ENCODE results near the gene CENPW. TPM values are rescaled to one million over a fixed set of nuclear protein-coding genes. Genes with fewer than 3 reads are reported as not detected.

CENPW gene
- total RNA-seq, 2 experiments from 2014 or later: 1.0 to 1.1 TPM

- POLR2A ChIA-PET: no interaction called here
- ATAC-seq (ENCODE audit: poor library complexity): no peak
- Mint-ChIP-seq H3K4me3 (no peak overlapping the region), H3K4me1 (ENCODE audit: low read depth) (no peaks in the 10 kb centered on the region), H3K27ac (no peak overlapping the region), H3K36me3 (ENCODE audit: low read depth) (no peaks in the 10 kb centered on the region), H3K27me3 (no peaks in the 10 kb centered on the region), H3K9me3 (no peaks in the 10 kb centered on the region)
- Histone ChIP-seq H3K4me3 (ENCODE audit: low read length) (no peak overlapping the region), H3K27me3 (ENCODE audit: control insufficient read depth in 1 of 2, insufficient read depth in 2 of 2, low read length in 2 of 2) (no peaks in the 10 kb centered on the region), H3K36me3 (ENCODE audit: insufficient read depth, low read length) (no peaks in the 10 kb centered on the region), H3K9me3 (ENCODE audit: control insufficient read depth in 1 of 2, insufficient read depth in 1 of 2, low read length in 2 of 2) (no peaks in the 10 kb centered on the region), H3K4me1 (ENCODE audit: insufficient read depth, low read length) (no peaks in the 10 kb centered on the region), H3K27ac (ENCODE audit: low read depth in 1 of 2, low read length in 2 of 2) (no peak overlapping the region)
- intact Hi-C loops (cut with DNase I, micrococcal nuclease): no loop called here
- DNase-seq: peak in 1 of 14 experiments; percentile 20
- CTCF ChIA-PET: no interaction called here
- no peak for TF ChIP-seq CTCF (IDR thresholded peaks at IDR 0.05)
Measured at GRCh38 chr6:126300735-126301134, 39.2 kb upstream of the CENPW start.

- ChIA-PET POLR2A (no interaction called here), CTCF (no interaction called here)
- H3K27me3 ChIP-seq (ENCODE audit: control insufficient read depth in 1 of 2, insufficient read depth in 2 of 2, low read length in 2 of 2): no peaks in the 10 kb centered on the region
- TF ChIP-seq CTCF (IDR thresholded peaks at IDR 0.05): no peak
- ATAC-seq (ENCODE audit: poor library complexity) (no peak), DNase-seq (no peak)
- H3K27ac Mint-ChIP-seq: no peak overlapping the region
- no peaks in the 10 kb centered on the region for H3K36me3 ChIP-seq (ENCODE audit: insufficient read depth, low read length)
- H3K9me3 ChIP-seq (ENCODE audit: control insufficient read depth in 1 of 2, insufficient read depth in 1 of 2, low read length in 2 of 2): no peaks in the 10 kb centered on the region
- no peaks in the 10 kb centered on the region for H3K4me1 Mint-ChIP-seq (ENCODE audit: low read depth)
- intact Hi-C loops (cut with DNase I, micrococcal nuclease): no loop called here
- H3K4me3 Mint-ChIP-seq: no peak overlapping the region
- H3K4me3 ChIP-seq (ENCODE audit: low read length): no peak overlapping the region
- H3K4me1 ChIP-seq (ENCODE audit: insufficient read depth, low read length): no peaks in the 10 kb centered on the region
- no peaks in the 10 kb centered on the region for H3K27me3 Mint-ChIP-seq
- no peaks in the 10 kb centered on the region for H3K9me3 Mint-ChIP-seq
- H3K27ac ChIP-seq (ENCODE audit: low read depth in 1 of 2, low read length in 2 of 2): no peak overlapping the region
- no peaks in the 10 kb centered on the region for H3K36me3 Mint-ChIP-seq (ENCODE audit: low read depth)
Measured at GRCh38 chr6:126302191-126302590, 37.7 kb upstream of the CENPW start.

- H3K4me3 ChIP-seq (ENCODE audit: low read length): no peak overlapping the region
- H3K36me3 ChIP-seq (ENCODE audit: insufficient read depth, low read length): no peaks in the 10 kb centered on the region
- Mint-ChIP-seq H3K36me3 (ENCODE audit: low read depth) (no peaks in the 10 kb centered on the region), H3K4me1 (ENCODE audit: low read depth) (no peaks in the 10 kb centered on the region), H3K9me3 (no peaks in the 10 kb centered on the region), H3K27ac (no peak overlapping the region), H3K4me3 (no peak overlapping the region), H3K27me3 (no peaks in the 10 kb centered on the region)
- H3K4me1 ChIP-seq (ENCODE audit: insufficient read depth, low read length): no peaks in the 10 kb centered on the region
- intact Hi-C loops (cut with DNase I, micrococcal nuclease): no loop called here
- DNase-seq: no peak
- POLR2A ChIA-PET: no interaction called here
- no peaks in the 10 kb centered on the region for H3K9me3 ChIP-seq (ENCODE audit: control insufficient read depth in 1 of 2, insufficient read depth in 1 of 2, low read length in 2 of 2)
- CTCF ChIA-PET: no interaction called here
- no peak for ATAC-seq (ENCODE audit: poor library complexity)
- H3K27ac ChIP-seq (ENCODE audit: low read depth in 1 of 2, low read length in 2 of 2): no peak overlapping the region
- TF ChIP-seq CTCF (IDR thresholded peaks at IDR 0.05): no peak
- H3K27me3 ChIP-seq (ENCODE audit: control insufficient read depth in 1 of 2, insufficient read depth in 2 of 2, low read length in 2 of 2): no peaks in the 10 kb centered on the region
Measured at GRCh38 chr6:126307849-126308248, 32.1 kb upstream of the CENPW start.

Measured in CD4-positive, alpha-beta T cell (primary cell).